Spleen (tissue), 11 donors: ENCODE measurements around the gene RGS9BP. TPM values are rescaled to one million over a fixed set of nuclear protein-coding genes. Genes with fewer than 3 reads are reported as not detected.

ENCODE experiments used
- DNase-seq: peaks from one replicate; pipeline ENCODE4 v3.0.0-alpha.2; 2020
- H3K27ac ChIP-seq, 8 donors: fragments of 200-600 bp; sonication (generic) in 7 of 8; 1 replicate in 4 of 8; 2 replicates in 4 of 8; pipeline versions ENCODE4 v1.5.0 to v1.8.0; 2016 to 2021; ENCODE audit warnings: inconsistent platforms in 4 of 8, mild to moderate bottlenecking in 4 of 8, moderate library complexity in 1 of 8
- H3K27me3 ChIP-seq, 7 donors: fragments of 200-600 bp; sonication (generic) in 6 of 7; replicated peaks in 1 of 7; 1 replicate in 4 of 7; 2 replicates in 3 of 7; pipeline versions ENCODE4 v1.5.0 to v1.8.0; 2016 to 2021; ENCODE audit warnings: inconsistent platforms in 3 of 7, mild to moderate bottlenecking in 1 of 7
- H3K36me3 ChIP-seq, 6 donors: fragments of 200-600 bp; sonication (generic) in 5 of 6; 1 replicate in 4 of 6; 2 replicates in 2 of 6; pipeline versions ENCODE4 v1.5.0 to v1.8.0; 2016 to 2021; ENCODE audit warnings: inconsistent platforms in 2 of 6
- H3K4me1 ChIP-seq, 6 donors: fragments of 200-600 bp; sonication (generic) in 5 of 6; 1 replicate in 3 of 6; 2 replicates in 3 of 6; pipeline versions ENCODE4 v1.5.0 to v1.8.0; 2016 to 2021; ENCODE audit warnings: inconsistent platforms in 3 of 6
- H3K4me3 ChIP-seq, 8 donors: fragments of 200-600 bp; sonication (generic) in 7 of 8; 1 replicate in 4 of 8; 2 replicates in 4 of 8; pipeline versions ENCODE4 v1.5.0 to v1.8.0; 2016 to 2021; ENCODE audit warnings: inconsistent platforms in 4 of 8, mild to moderate bottlenecking in 4 of 8, moderate library complexity in 2 of 8
- H3K9me3 ChIP-seq, 8 donors: fragments of 200-600 bp; sonication (generic) in 7 of 8; 1 replicate in 4 of 8; 2 replicates in 4 of 8; pipeline versions ENCODE4 v1.5.0 to v1.8.0; 2016 to 2021; ENCODE audit warnings: inconsistent platforms in 4 of 8
- POLR2A ChIP-seq, 3 donors: fragments of 450-650 bp; IDR thresholded peaks; one replicate each; pipeline ENCODE4 v1.5.1; 2017; ENCODE audit warnings: antibody characterized with exemption in 3 of 3, mild to moderate bottlenecking in 1 of 3
- POLR2AphosphoS5 ChIP-seq, 3 donors: sonication (generic); formaldehyde crosslinking; IDR thresholded peaks; one replicate each; pipeline ENCODE4 v1.5.1; 2017; ENCODE audit warnings: antibody characterized with exemption in 3 of 3
- WGBS, 5 donors: extraction: QIAGEN DNeasy Blood & Tissue Kit in 3 of 5; methylation state at CpG; one replicate each; pipeline versions ENCODE4 v1.1.5 to v1.1.7; 2013 to 2018; 5-methylcytosine and 5-hydroxymethylcytosine counted together
- intact Hi-C: fragments of 100-400 bp; cut with DNase I; formaldehyde crosslinking; loops from one replicate; pipeline ENCODE4 v1.15.0; 2023; ENCODE audit warnings: low total_unique reads
- polyA plus RNA-seq, 3 donors: library from polyadenylated mRNA; stranded (reverse); fragments of 200-250 nt; gene quantifications; one replicate each; pipeline ENCODE4 v1.2.1, GENCODE V29; 2013
- total RNA-seq, 7 donors: library from RNA; depleted of rRNA in 3 of 7; stranded (reverse); fragments of >200 nt in 3 of 7; fragmentation: NEBNext Ultra II Directional in 4 of 7; extraction: Animal tissue kit (Norgen Biotek cat#: 25700) in 4 of 7; gene quantifications; one replicate each; pipeline versions ENCODE4 v1.1.0 to v1.2.1, GENCODE V29; 2016 to 2021
- TF ChIP-seq, protein P1 (sequence below), 11 experiments: fragments of 200-600 bp in 7 of 11; fragments of 450-650 bp in 4 of 11; sonication (generic) in 4 of 11; IDR thresholded peaks in 8 of 11; conservative IDR thresholded peaks in 3 of 11; 1 replicate in 7 of 11; 2 replicates in 4 of 11; pipeline versions ENCODE4 v1.4.0 to v1.8.0; 2016 to 2021; ENCODE audit warnings: antibody characterized with exemption in 11 of 11, inconsistent platforms in 4 of 11, mild to moderate bottlenecking in 1 of 11
- donor health status: healthy with polysubstance abuse.
- donor health status: DM: no; HTN: no; CAD: no; lungs with moderate emphysema.
- donor health status: DM: no; HTN: no; CAD: no.
- donor health status: Bipolar disorder and iron deficiency.
- donor health status: healthy.
- donor health status: DM: no; HTN: no; CAD: no.
- donor health status: DM: yes; HTN: yes; CAD: no.

RGS9BP gene
- total and polyA plus RNA-seq, 10 donors, result 0.03 to 0.60 (median 0.23) TPM; not detected in 1

DNA sequence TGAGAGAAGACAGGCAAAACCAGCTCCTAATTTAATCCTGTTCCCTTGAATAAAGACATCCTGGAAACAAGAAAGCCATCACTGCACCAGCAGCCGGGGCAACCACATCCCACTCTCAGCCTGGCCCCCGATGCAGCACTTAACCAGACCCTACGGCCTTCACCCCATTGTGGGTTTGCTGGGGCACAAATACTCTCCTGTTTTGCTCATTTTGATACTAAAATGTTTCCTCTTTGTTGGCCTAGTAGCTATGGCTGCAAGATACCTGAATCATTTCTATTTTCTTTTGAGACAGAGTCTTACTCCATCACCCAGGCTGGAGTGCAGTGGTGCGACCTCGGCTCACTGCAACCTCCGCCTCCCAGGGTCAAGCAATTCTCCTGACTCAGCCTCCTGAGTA, 29.1 kb upstream of the RGS9BP start:
- no peaks in the 10 kb centered on the region for H3K9me3 ChIP-seq
- no peaks in the 10 kb centered on the region for H3K27me3 ChIP-seq
- H3K4me1 ChIP-seq, result peaks cover 0 to 14% (median under 1%) of the 10 kb centered on the region in 6 donors
- DNase-seq, result no peak
- TF ChIP-seq, protein P1, sequence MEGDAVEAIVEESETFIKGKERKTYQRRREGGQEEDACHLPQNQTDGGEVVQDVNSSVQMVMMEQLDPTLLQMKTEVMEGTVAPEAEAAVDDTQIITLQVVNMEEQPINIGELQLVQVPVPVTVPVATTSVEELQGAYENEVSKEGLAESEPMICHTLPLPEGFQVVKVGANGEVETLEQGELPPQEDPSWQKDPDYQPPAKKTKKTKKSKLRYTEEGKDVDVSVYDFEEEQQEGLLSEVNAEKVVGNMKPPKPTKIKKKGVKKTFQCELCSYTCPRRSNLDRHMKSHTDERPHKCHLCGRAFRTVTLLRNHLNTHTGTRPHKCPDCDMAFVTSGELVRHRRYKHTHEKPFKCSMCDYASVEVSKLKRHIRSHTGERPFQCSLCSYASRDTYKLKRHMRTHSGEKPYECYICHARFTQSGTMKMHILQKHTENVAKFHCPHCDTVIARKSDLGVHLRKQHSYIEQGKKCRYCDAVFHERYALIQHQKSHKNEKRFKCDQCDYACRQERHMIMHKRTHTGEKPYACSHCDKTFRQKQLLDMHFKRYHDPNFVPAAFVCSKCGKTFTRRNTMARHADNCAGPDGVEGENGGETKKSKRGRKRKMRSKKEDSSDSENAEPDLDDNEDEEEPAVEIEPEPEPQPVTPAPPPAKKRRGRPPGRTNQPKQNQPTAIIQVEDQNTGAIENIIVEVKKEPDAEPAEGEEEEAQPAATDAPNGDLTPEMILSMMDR (IDR thresholded peaks at IDR 0.05 in 8 of 11, conservative IDR thresholded peaks at IDR 0.05 in 3 of 11), result no peak
- TF ChIP-seq POLR2A (IDR thresholded peaks at IDR 0.05), result no peak
- TF ChIP-seq POLR2AphosphoS5 (IDR thresholded peaks at IDR 0.05), result no peak
- intact Hi-C loops, result no loop called here
- H3K4me3 ChIP-seq, result no peak overlapping the region
- 72 to 85% (median 82%) methylated on average over 6 of the region's 6 CpGs for WGBS, 5 donors
- H3K36me3 ChIP-seq, result peaks cover 0 to 97% (median 58%) of the 10 kb centered on the region in 6 donors
- no peak overlapping the region for H3K27ac ChIP-seq

DNA sequence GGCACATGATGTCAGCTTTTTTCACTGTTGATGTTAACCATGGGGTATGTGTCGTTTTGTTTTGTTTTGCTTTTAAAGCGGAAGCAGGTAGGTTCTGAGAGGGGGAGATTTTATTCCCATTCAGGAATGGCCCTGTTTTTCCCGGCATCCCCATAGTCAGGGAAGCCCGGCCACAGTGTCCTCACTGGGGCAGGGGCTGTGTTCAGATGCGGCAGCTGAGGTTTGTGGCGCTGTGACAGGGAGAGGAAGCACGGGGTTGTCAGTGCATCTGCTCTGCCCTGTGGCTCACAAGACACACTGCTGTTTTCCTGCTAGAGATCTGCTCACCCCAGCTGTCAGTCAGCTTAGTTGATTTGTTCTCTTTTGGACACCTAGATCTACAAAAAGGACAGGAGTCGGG, 28.3 kb upstream of the RGS9BP start:
- 79 to 89% (median 84%) methylated on average over 8 of the region's 8 CpGs for WGBS, 5 donors
- H3K36me3 ChIP-seq, result peaks cover 0 to 97% (median 54%) of the 10 kb centered on the region in 6 donors
- TF ChIP-seq POLR2A (IDR thresholded peaks at IDR 0.05), result no peak
- TF ChIP-seq POLR2AphosphoS5 (IDR thresholded peaks at IDR 0.05), result no peak
- TF ChIP-seq, protein P1 (IDR thresholded peaks at IDR 0.05 in 8 of 11, conservative IDR thresholded peaks at IDR 0.05 in 3 of 11), result no peak
- intact Hi-C loops, result no loop called here
- DNase-seq, result no peak
- peaks cover 0 to 21% (median 2%) of the 10 kb centered on the region in 6 donors for H3K4me1 ChIP-seq
- no peak overlapping the region for H3K27ac ChIP-seq
- no peak overlapping the region for H3K4me3 ChIP-seq
- no peaks in the 10 kb centered on the region for H3K27me3 ChIP-seq
- no peaks in the 10 kb centered on the region for H3K9me3 ChIP-seq

DNA sequence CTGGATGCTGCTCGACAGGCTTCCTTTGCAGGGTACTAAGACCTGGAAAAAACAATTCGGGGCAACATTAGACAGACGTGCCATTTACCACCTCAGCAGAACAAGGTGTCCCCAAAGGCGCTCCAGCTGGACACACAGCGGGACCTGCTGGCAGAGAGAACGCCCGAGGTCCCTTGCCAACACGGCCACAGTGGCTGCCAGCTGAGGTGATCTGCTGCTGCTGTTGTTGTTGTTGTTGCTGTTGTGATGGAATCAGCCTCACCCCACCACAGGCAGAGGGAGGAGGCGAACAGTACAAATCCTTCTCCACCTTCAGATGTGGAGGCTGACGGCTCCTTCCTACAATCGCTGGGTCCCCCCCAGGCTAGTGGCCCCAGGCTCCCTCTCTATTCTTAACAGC, 25.9 kb upstream of the RGS9BP start:
- DNase-seq, result no peak
- H3K27me3 ChIP-seq, result no peaks in the 10 kb centered on the region
- intact Hi-C loops, result no loop called here
- H3K4me3 ChIP-seq, result no peak overlapping the region
- H3K27ac ChIP-seq, result no peak overlapping the region
- no peaks in the 10 kb centered on the region for H3K9me3 ChIP-seq
- TF ChIP-seq, protein P1 (IDR thresholded peaks at IDR 0.05 in 8 of 11, conservative IDR thresholded peaks at IDR 0.05 in 3 of 11), result no peak
- TF ChIP-seq POLR2AphosphoS5 (IDR thresholded peaks at IDR 0.05) (no peak), POLR2A (IDR thresholded peaks at IDR 0.05) (no peak)
- WGBS, 5 donors, result 92 to 98% (median 96%) methylated on average over 11 of the region's 11 CpGs
- H3K36me3 ChIP-seq, result peaks cover 0 to 97% (median 37%) of the 10 kb centered on the region in 6 donors
- peaks cover 0 to 21% (median 0%) of the 10 kb centered on the region in 6 donors for H3K4me1 ChIP-seq

DNA sequence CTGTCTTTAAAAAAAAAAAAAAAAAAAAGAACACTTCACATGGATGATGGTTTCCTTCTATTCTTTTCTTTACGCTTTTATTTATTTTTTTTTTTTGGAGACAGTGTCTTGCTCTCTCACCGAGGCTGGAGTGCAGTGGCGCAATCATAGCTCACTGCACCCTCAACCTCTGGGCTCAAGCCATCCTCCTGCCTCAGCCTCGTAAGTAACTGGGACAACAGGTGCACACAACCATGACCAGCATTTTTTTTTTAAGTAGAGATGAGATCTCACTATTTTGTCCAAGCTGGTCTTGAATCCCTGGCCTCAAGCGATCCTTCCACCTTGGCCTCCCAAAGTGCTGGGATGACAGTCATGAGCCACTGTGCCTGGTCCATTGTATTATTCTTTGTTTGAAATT, 25.0 kb upstream of the RGS9BP start:
- WGBS, 5 donors, result 80 to 93% (median 87%) methylated on average over 5 of the region's 5 CpGs
- DNase-seq, result no peak
- Histone ChIP-seq H3K27ac (no peak overlapping the region), H3K27me3 (no peaks in the 10 kb centered on the region), H3K4me1 (peaks cover 0 to 21% (median 0%) of the 10 kb centered on the region in 6 donors), H3K4me3 (no peak overlapping the region), H3K36me3 (peaks cover 0 to 97% (median 44%) of the 10 kb centered on the region in 6 donors), H3K9me3 (no peaks in the 10 kb centered on the region)
- TF ChIP-seq POLR2AphosphoS5 (IDR thresholded peaks at IDR 0.05) (no peak), POLR2A (IDR thresholded peaks at IDR 0.05) (no peak)
- TF ChIP-seq, protein P1 (IDR thresholded peaks at IDR 0.05 in 8 of 11, conservative IDR thresholded peaks at IDR 0.05 in 3 of 11), result no peak
- intact Hi-C loops, result no loop called here
